ENCODE results near the gene AIG1.

DNA sequence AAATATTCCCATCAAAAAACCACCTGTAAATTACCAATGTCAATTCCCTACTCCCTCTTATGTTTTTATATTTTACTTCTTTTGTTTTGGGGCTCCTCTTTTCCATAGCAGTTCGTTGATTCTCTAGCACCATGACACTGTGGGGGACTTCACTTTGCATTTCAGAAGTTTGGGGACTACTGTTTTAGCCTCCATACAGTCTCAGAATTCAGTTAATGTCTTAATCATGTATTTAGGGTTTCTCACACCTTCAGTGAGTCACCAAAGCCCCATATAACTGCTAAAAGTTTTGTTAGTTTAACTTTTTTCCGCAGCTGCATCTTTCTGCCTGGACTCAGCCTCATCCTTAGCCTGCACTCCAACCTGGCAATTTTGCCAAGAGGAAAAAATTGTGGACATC, 20.7 kb upstream of the AIG1 start:
- TF ChIP-seq, protein P1, sequence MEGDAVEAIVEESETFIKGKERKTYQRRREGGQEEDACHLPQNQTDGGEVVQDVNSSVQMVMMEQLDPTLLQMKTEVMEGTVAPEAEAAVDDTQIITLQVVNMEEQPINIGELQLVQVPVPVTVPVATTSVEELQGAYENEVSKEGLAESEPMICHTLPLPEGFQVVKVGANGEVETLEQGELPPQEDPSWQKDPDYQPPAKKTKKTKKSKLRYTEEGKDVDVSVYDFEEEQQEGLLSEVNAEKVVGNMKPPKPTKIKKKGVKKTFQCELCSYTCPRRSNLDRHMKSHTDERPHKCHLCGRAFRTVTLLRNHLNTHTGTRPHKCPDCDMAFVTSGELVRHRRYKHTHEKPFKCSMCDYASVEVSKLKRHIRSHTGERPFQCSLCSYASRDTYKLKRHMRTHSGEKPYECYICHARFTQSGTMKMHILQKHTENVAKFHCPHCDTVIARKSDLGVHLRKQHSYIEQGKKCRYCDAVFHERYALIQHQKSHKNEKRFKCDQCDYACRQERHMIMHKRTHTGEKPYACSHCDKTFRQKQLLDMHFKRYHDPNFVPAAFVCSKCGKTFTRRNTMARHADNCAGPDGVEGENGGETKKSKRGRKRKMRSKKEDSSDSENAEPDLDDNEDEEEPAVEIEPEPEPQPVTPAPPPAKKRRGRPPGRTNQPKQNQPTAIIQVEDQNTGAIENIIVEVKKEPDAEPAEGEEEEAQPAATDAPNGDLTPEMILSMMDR (IDR thresholded peaks at IDR 0.05) = no peak
- TF ChIP-seq POLR2A (IDR thresholded peaks at IDR 0.05) = no peak

All from adrenal gland (tissue), 5 donors.